PC-9 (cell line): Measurements from ENCODE around the gene VAV2.

Source experiments
- EZH2 ChIP-seq: fragments of 200-600 bp; sonication (generic); IDR thresholded peaks from 2 replicates; pipeline ENCODE4 v1.8.0; 2017; ENCODE audit warnings: antibody characterized with exemption, low read depth
- TF ChIP-seq, protein P1 (sequence below): fragments of 200-600 bp; sonication (generic); conservative IDR thresholded peaks from 2 replicates; pipeline ENCODE4 v1.6.1; 2017; ENCODE audit warnings: mixed run types, antibody characterized with exemption, mild to moderate bottlenecking, moderate library complexity

DNA sequence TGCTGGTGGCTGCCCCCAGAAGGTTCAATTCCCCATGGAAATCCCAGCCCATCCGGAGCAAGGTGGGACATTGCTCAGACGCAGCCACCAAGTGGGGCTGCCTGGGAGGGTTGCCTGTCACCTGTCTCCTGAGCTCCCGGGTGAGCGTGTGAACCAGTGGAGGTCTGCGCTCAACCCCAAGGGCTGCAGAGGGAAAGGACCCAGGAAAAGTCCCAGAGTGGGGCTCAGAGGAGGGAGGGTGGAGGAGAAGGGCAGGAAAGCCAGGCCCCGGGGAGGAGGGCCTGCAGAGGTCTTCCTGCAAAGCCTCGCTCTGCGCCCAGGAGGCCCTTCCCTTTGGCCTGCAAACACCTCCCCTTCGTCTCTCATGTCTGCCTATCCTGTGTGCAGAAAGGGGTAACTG lies 134.5 kb downstream of the VAV2 start:
- TF ChIP-seq, protein P1, sequence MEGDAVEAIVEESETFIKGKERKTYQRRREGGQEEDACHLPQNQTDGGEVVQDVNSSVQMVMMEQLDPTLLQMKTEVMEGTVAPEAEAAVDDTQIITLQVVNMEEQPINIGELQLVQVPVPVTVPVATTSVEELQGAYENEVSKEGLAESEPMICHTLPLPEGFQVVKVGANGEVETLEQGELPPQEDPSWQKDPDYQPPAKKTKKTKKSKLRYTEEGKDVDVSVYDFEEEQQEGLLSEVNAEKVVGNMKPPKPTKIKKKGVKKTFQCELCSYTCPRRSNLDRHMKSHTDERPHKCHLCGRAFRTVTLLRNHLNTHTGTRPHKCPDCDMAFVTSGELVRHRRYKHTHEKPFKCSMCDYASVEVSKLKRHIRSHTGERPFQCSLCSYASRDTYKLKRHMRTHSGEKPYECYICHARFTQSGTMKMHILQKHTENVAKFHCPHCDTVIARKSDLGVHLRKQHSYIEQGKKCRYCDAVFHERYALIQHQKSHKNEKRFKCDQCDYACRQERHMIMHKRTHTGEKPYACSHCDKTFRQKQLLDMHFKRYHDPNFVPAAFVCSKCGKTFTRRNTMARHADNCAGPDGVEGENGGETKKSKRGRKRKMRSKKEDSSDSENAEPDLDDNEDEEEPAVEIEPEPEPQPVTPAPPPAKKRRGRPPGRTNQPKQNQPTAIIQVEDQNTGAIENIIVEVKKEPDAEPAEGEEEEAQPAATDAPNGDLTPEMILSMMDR = no peak
- no peak for TF ChIP-seq EZH2
